Measurements from ENCODE around the gene TNFRSF21.

The TNFRSF21 gene

DNA sequence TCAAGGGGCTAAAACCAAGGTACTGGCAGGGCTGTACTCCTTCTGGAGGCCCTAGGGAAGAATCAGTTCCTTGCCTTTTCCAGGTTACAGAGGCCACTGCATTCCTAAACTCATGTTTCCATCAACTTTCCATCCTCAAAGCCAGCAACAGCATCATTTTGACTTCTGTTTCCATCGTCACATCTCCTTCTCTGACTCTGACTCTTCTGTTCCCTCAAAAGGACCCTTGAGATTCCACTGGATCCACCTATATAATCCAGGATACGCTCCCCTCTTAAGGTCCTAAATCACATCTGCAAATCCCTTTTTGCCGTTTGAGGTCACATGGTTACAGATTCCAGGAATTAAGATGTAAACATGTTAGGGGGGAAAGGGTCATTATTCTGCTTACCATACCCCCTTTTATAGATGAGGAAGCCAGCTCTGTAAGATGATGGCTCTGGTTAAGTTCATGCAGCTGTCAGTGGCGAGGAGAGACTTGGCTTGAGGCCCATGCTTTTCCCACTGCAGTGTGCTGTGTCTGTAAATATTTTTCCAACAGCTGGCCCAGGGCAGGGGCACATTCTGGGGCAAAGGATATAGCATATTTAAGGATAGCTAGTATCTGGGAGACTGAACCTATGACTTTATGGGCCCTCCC is 114.6 kb downstream of the TNFRSF21 start:
- Histone ChIP-seq H3K4me1 (ENCODE audit: insufficient read depth, low read length) (peaks cover 14% of the 10 kb centered on the region), H3K27me3 (ENCODE audit: insufficient read depth, low read length, poor library complexity) (no peaks in the 10 kb centered on the region), H3K27ac (ENCODE audit: low read length) (no peak overlapping the region), H3K9ac (ENCODE audit: low read depth, low read length) (no peak overlapping the region), H3K4me2 (ENCODE audit: insufficient read depth, low read length) (no peak overlapping the region), H4K20me1 (ENCODE audit: insufficient read depth, low read length) (no peaks in the 10 kb centered on the region), H2AFZ (ENCODE audit: low read depth, low read length) (no peak overlapping the region), H3K36me3 (ENCODE audit: insufficient read depth, low read length) (no peaks in the 10 kb centered on the region), H3K79me2 (ENCODE audit: insufficient read depth, low read length) (no peaks in the 10 kb centered on the region), H3K4me3 (ENCODE audit: low read depth in 1 of 2, low read length in 2 of 2) (no peak overlapping the region), H3K9me3 (ENCODE audit: insufficient read depth, low read length, severe bottlenecking) (no peaks in the 10 kb centered on the region)
- no peak for DNase-seq
- ATAC-seq (ENCODE audit: insufficient read depth, low read depth) = no peak
- no peak for TF ChIP-seq EZH2 (IDR thresholded peaks at IDR 0.05; ENCODE audit: borderline replicate concordance, low read depth, low read length, severe bottlenecking)
- TF ChIP-seq, protein P1, sequence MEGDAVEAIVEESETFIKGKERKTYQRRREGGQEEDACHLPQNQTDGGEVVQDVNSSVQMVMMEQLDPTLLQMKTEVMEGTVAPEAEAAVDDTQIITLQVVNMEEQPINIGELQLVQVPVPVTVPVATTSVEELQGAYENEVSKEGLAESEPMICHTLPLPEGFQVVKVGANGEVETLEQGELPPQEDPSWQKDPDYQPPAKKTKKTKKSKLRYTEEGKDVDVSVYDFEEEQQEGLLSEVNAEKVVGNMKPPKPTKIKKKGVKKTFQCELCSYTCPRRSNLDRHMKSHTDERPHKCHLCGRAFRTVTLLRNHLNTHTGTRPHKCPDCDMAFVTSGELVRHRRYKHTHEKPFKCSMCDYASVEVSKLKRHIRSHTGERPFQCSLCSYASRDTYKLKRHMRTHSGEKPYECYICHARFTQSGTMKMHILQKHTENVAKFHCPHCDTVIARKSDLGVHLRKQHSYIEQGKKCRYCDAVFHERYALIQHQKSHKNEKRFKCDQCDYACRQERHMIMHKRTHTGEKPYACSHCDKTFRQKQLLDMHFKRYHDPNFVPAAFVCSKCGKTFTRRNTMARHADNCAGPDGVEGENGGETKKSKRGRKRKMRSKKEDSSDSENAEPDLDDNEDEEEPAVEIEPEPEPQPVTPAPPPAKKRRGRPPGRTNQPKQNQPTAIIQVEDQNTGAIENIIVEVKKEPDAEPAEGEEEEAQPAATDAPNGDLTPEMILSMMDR (IDR thresholded peaks at IDR 0.05; ENCODE audit: borderline replicate concordance, extremely low read depth, low read length, poor library complexity, severe bottlenecking) = no peak

DNA sequence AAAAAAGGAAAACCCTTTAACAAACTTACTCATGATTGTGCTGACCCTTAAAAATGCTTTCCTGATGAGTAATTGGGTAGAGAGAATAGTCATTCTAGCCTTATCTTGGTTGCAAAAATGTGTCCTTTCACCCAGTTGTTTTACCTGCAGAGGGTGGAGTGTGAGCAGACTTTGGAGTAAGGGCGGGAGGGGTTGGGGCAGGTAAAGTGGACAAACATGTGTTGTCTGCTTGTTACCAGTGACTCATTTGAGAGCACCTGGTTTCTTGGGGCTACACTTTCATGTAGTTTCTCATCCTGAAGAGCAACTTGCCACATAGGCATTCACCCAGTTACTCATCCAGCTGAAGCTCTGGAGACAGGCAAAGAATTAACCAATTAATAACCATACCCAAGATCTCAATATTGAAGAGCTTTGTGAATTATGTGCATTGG is 121.1 kb downstream of the TNFRSF21 start:
- DNase-seq = no peak

DNA sequence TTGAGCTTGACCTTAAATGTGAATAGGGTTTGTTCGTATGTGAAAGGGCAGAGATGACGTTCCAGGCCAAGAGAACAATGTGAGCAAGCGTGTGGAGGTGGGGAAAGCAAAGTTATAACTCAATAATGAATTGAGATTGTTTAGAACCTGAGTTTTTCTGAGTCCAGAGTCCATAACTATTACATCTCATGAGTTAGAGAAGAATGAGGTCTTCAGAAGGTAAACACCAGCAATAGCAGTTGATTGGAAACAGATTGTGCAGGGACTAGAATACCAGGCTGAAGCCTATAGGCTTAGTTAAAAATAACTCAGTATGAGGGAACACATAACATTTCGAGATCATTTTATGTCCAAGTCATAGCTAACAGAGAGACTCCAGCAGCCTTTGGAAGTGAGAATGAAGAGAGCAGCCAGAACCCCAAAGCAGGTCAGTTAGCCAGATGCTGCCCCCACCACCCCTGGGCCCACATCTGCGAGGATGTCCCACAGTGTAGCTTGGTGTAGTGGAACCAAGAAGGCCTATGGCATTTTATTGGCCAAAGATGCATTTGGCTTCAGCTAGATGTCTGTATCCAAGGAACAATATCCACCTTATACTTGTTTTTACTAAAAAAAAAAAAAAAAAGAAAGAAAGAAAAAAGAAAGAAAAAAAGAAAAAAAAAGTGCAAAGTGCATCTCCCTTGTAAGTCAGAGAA is 121.7 kb downstream of the TNFRSF21 start:
- no peak for DNase-seq
- Histone ChIP-seq H3K4me2 (ENCODE audit: insufficient read depth, low read length) (no peak overlapping the region), H3K27ac (ENCODE audit: low read length) (no peak overlapping the region), H3K36me3 (ENCODE audit: insufficient read depth, low read length) (no peaks in the 10 kb centered on the region), H3K27me3 (ENCODE audit: insufficient read depth, low read length, poor library complexity) (no peaks in the 10 kb centered on the region), H3K4me1 (ENCODE audit: insufficient read depth, low read length) (no peaks in the 10 kb centered on the region), H3K9ac (ENCODE audit: low read depth, low read length) (no peak overlapping the region), H2AFZ (ENCODE audit: low read depth, low read length) (no peak overlapping the region), H3K4me3 (ENCODE audit: low read depth in 1 of 2, low read length in 2 of 2) (no peak overlapping the region), H4K20me1 (ENCODE audit: insufficient read depth, low read length) (no peaks in the 10 kb centered on the region), H3K9me3 (ENCODE audit: insufficient read depth, low read length, severe bottlenecking) (no peaks in the 10 kb centered on the region), H3K79me2 (ENCODE audit: insufficient read depth, low read length) (no peaks in the 10 kb centered on the region)
- ATAC-seq (ENCODE audit: insufficient read depth, low read depth) = no peak
- TF ChIP-seq, protein P1 (IDR thresholded peaks at IDR 0.05; ENCODE audit: borderline replicate concordance, extremely low read depth, low read length, poor library complexity, severe bottlenecking) = no peak

More for the DNA sequence above, 121.1 kb downstream of the TNFRSF21 start:
- Histone ChIP-seq H2AFZ (ENCODE audit: low read depth, low read length) (no peak overlapping the region), H3K9ac (ENCODE audit: low read depth, low read length) (no peak overlapping the region), H3K4me3 (ENCODE audit: low read depth in 1 of 2, low read length in 2 of 2) (no peak overlapping the region), H3K9me3 (ENCODE audit: insufficient read depth, low read length, severe bottlenecking) (no peaks in the 10 kb centered on the region), H3K4me2 (ENCODE audit: insufficient read depth, low read length) (no peak overlapping the region), H4K20me1 (ENCODE audit: insufficient read depth, low read length) (no peaks in the 10 kb centered on the region), H3K79me2 (ENCODE audit: insufficient read depth, low read length) (no peaks in the 10 kb centered on the region), H3K27me3 (ENCODE audit: insufficient read depth, low read length, poor library complexity) (no peaks in the 10 kb centered on the region), H3K36me3 (ENCODE audit: insufficient read depth, low read length) (no peaks in the 10 kb centered on the region), H3K4me1 (ENCODE audit: insufficient read depth, low read length) (no peaks in the 10 kb centered on the region), H3K27ac (ENCODE audit: low read length) (no peak overlapping the region)
- ATAC-seq (ENCODE audit: insufficient read depth, low read depth) = no peak
- no peak for TF ChIP-seq EZH2 (IDR thresholded peaks at IDR 0.05; ENCODE audit: borderline replicate concordance, low read depth, low read length, severe bottlenecking)
- TF ChIP-seq, protein P1 (IDR thresholded peaks at IDR 0.05; ENCODE audit: borderline replicate concordance, extremely low read depth, low read length, poor library complexity, severe bottlenecking) = no peak

Measured in DND-41 (cell line).